HG03097 (cell line): ENCODE data around the gene CTF1.
"Not testable (repeated sequence)": the region's sequence is repeated elsewhere in the genome, so short reads cannot be mapped to it uniquely, and the experiment has no call there.

ENCODE experiments used
- ATAC-seq: cut with Tn5 transposase; IDR thresholded peaks from one replicate; pipeline ENCODE4 v1.9.1; 2021; ENCODE audit not compliant: unreplicated experiment, low FRiP score

The CTF1 gene

DNA sequence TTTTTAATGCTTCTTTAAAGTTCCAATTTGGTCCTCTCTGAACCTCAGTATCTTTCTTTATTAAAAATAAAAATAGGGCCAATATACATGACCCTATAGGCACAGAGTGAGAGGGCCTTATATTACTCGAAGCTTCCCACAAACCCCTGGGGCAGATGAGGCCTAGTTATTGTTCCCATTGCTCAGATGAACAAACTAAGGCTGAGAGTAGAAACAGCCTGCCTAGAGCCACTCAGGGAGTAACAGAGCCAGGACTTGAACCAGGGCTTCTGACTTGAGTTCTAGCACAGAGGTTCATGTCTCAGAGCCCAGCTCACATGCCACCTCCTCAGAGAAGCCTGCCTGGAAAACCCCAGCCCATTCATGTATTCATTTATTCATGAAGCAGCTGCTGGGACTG lies 10.3 kb upstream of the CTF1 start:
- ATAC-seq = no peak

DNA sequence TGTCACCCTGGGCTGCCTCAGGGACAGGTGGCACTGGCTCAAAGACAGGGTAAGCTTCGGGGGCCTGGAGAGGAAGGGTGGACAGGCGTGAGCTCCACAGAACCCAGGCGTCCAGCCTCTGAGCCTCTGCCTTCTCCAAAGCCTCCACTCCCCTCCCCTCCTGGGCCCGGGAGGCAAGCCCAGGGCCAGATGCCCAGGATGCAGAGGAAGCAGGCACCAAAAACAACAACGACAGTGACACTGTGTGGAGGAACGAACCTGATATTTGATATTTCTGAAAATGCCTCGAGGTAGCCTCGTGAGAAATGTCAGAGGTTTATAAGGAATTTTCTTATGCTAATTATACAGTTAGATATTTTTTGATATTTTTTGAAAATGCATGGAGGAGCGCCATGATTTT lies 8.5 kb upstream of the CTF1 start:
- ATAC-seq = no peak

DNA sequence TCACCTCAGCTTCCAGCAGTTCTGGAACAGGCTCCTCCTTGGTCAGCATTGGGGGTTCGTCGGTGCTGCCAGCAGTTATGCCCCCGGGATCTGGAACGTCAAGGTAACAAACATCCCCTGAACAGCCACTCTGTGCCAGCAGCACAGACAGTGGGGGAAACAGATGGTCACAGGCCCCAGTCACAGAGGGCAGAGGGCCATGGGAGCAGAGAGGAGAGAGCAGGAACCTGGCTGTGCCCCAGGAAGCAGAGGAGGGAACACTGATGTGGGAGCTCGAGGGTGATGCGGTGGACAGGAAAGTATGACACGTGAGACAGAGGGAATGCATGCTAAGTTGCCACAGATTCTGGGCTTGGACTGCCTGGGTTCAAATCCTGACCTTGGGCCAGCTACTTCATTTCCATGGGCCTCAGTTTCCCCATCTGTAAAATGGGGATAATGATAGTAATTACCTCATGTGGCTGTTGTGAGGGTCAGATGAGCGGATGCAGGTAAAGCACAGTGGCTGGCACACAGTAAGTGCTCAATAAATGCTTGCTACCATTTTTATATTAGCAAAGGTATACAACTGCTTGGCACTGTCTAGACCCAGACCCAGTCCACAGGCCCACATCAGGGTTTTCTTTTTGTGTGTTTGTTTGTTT lies 7.4 kb upstream of the CTF1 start:
- no peak for ATAC-seq

DNA sequence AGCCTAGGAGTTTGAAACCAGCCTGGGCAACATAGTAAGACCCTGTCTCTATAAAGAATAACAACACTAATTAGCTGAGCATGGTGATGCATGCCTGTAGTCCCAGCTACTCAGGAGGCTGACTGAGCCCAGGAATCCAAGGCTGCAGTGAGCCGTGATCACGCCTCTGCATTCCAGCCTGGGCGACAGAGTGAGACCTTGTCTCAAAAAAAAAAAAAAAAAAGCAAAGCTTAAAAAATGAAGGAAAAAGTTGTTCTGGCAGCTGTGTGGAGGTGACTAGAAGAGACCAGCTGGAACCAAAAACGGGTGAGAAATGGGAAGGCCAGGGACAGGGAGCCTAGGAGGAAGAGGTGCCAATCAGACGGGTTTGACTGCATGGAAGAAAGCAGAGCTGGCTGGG lies 6.7 kb upstream of the CTF1 start:
- no peak for ATAC-seq

DNA sequence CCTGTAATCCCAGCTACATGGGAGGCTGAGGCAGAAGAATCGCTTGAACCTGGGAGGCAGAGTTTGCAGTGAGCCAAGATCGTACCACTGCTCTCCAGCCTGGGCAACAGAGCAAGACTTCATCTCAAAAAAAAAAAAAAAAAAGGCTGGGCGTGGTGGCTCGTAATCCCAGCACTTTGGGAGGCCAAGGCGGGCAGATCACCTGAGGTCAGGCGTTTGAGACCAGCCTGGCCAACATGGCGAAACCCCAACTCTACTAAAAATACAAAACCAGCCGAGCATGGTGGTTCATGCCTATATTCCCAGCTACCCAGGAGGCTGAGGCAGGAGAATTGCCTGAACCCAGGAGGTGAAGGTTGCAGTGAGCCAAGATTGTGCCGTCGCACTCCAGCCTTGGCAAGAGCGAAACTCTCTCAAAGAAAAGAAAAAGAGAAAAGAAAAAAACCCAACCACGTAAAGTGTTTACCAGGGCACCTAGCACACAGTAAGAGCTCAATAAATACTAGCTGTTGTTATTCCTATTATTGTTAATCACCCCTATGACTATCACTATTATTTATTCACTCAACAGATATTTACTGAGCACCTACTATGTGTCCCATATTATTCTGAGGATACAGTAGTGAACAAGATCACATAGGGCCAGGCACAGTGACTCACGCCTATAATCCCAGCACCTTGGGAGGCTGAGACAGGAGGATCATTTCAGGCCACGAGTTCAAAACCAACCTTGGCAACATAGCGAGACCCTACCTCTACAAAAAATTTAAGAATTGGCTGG lies 5.2 kb upstream of the CTF1 start:
- not testable (repeated sequence) for ATAC-seq

DNA sequence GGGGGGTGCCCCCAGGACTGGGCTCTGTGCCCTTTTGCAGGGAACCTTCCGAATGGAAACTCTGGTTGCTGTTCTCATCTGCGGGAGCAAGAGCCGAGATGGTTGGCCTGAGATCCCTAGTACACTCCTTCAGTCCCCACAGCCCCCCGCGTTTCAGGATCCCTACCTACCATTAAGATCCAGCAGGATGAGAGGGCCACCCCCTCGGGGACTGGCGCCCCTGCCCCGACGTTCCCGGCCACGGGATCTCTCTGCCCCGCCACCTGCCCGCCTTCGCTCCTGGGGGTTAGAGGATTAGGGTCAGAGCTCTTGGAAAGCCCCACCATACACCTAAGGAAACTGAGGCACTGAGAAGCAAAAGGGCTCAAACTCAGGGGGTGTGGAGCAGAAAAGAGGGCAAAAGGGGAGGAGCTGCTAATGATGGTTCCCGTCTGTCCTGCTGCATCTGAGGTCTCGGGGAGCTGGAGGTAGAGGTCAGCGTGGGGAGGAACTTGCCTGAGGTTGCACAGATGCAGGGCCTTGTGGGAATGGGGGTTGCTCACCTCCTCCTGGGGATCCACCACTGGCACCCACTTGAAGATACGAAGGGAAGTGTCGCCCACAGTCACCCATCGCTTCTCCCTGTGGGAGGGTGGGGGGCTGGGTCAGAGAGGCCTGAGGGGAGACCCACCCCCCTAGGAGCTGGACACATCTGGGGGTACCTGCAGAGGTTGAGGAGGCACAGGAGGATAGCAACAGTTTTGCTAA lies 3.6 kb upstream of the CTF1 start:
- no peak for ATAC-seq

DNA sequence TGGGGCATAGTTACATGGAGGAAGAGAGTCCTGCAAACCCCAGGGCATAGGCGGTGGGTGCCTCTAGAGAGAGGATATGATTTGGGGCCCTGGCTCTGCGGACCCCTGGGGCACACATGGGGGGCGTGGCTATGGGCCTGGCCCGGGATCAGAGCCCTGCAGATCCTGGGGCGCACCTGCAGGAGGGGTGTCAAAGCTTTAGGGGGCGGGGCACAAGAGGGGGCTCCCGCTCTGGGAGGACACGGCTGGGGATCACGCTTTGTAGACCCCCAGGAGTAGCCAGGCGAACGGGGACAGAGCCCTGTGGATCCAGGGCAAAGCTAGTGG lies 3.0 kb upstream of the CTF1 start:
- no peak for ATAC-seq

DNA sequence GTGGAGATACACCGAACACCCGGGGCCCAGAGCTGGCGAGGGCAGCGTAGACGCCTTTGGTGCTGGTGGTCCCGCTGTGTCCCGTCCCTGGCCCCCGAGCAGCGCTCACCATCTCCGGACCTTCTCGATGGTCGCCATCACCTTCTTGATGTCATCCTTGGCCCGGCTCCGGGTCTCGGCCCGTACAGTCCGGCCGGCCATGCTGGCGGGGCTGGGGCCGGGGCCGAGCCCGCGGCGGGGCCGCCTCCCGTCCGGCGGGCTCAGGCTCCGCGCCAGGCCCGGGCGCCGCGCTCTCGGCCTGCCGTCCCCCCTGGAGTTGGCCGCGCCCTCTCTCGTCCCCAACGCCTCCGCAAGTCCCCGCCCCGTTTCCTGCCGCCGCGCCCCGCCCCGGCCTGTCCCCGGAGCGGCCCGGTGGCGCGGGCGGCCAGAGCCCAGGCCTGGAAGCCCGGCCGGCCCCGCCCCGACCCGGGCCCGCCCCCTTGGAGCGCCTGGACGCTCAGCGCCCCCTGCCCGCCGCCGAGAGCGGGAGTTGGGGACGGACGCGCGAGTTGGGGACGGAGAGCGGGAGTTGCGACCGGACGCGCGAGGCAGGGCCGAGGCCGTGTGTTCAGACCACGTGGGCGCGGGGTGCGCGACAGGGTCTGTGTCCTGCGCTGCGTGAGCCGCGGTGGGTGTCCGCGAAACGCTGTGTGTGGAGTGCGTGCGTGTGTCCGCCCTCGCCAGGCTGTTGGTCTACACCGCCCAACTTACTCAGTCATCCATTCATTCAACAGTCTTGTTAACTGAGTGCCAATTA lies 2.5 kb upstream of the CTF1 start, which contains the start of gene BCL7C:
BCL7C (minus strand) TSS at position 334 of the 796 bp plus-strand sequence; CDS start at position 201, 133 bp downstream.
- peak; percentile 63 for ATAC-seq

DNA sequence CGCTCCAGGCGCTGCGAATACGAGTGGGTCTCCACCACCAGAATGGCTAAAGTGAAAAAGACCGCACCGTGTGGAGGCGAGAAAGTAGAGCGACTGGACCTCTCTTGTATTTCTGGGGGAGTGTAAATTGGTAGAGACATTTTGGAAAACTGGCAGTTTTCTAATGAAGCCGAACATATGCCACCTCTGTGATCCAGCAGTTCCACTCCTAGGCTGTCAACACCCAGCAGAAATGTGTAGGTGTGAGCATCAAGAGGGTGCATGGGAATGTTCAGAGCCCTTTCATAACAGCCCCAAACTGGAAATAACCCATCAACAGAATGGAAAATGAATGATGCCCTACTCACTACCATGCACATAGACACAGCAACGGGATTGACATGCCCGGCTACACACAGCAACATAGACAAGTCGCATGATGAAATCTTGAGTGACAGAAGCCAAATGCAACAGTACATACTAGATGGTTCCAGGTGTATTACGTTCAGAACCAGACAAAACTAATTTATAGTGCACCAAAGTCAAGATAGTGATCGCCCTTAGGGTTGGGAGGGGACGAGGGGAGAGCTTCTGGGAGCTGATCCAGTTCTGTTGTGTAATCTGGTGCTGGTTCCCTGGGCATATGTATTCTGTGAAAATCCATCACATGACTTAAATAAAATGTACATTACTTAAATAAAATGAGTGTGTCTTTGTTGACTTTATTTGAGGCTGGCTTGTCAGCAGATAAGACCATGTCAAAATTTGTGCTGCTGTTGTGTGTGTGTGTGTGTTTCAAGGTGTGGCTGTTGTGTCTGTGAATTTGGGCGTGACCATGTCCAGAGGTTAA lies 1.7 kb upstream of the CTF1 start:
- ATAC-seq = no peak

DNA sequence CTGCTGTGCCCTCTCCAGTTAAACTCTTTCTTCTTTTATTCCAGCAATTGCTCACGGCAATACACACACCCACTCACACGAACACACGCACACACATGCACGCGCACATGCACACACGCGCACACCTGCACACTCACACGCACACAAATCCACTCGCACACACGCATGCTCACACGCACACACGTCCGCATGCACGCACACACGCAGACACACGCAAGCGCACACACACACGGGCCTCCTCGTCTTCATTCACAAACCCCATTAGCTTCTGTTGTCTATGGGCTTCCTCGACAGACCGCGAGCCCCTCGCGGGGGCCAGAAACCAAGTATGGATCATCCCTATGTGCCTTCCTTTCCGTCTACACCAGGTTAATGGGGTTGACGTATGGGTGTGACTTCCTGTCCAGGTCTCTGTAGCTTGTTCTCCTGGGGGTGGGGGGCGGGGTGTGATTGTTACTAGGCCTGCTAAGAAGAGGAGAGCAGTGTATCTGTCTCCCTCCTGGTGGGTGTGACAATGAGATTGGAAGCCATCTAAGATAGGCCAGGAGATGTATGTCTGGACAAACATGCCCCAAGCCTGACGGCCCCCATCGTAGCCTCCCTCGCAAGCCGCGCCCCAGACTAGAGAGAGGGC lies 670 bp upstream of the CTF1 start:
- ATAC-seq = no peak

DNA sequence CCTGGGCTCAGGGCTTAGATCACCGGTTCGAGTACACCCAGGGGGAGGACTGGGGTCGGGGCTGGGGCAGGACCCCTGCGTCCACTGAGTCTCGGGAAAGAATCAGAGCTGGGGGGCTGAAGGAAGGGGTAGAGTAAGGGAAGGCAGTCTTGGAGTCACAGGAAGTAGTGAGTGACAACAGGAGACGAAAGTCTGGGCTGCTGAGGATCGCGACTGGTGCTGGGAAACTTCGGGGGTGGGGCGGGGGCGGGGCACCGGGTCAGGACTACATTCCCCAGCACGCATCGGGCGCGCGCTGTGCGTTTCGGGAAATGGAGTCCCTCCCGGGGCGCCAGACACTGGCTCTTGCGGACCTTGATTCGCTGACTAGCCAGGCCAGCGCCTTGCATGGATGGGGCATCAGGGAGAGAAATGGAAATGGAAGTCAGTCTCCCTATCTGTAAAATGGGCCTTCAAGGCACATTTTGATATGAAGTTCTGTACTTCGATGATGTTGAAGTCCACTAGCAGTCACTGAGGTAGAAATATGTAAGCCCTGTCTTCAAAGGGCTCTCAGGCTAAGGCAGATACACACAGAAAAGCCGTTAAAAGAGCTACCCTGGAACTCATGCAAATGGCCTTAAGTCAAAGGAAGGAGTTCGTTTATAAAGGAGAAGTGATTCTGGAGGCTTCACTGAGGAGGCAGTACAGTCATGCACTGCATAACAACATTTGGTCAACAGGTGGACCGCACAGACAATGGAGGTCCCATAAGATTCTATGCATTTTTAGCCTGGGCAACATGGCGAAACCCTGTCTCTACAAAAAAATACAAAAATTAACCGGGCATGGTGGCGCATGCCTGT lies 697 bp downstream of the CTF1 start:
- ATAC-seq = no peak

DNA sequence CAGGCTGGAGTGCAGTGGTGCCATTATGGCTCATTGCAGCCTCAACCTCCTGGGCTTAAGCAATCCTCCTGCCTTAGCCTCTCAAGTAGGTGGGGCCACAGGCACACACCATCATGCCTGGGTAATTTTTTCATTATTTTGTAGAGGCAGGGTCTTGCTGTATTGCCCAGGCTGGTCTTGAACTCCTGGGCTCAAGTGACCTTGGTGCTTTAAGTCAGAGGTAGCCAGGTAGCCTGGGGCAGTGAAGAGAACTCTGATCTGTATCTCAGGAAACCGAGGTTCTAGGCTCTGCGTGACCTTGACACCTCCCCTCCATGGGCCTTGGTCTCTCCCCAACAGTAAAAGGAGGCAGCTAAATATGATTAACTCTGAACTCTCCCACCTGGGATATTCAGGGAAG lies 3.4 kb downstream of the CTF1 start:
- ATAC-seq = no peak

DNA sequence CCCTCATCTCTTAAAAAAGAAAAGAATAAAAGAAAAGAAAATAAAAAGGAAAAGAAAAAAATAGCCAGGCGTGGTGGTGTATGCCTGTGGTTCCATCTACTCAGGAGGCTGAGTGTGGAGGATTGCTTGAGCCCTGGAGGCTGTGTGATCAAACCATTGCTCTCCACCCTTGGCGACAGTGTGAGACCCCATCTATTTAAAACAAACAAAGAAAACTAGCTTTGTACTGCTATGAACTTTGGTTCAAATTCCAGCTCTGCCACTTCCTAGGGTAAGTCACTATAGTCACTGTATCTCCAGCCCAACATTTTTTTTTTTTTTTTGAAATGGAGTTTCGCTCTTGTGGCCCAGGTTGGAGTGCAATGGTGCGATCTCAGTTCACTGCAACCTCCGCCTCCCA lies 4.2 kb downstream of the CTF1 start:
- no peak for ATAC-seq

DNA sequence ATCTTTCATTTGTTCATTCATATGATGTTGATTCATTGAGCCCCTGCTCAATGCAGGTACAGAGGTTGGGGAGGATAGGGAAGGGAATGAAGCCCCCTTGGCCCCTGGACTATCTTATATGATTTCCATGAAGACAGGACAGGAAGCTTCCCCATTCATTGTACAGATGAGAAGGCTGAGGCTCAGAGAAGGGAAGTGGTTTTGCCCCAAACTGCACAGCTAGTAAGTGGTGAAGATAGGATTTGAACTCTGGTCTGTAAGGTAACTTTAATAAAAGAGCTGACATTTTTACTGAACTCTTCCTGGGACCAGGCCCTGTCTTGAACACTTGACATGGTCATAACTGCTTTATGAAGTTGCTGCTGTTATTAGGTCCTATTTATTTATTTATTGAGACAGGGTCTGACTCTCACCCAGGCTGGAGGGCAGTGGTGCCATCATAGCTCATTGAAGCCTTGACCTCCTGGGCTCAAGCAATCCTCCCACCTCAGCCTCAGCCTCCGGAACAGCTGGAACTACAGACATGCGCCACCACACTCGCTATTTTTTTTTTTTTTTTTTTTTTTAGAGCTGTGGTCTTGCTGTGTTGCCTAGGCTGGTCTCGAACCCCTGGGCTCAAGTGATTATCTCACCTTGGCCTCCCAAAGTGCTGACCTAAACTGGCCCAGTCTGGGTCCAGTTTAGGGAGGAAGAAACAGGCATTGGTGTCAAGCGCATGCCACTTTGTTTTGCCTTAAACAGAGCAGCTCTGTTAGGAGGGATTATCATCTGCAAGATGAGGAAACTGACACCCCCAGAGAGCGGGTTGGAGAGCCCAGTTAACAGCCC lies 5.0 kb downstream of the CTF1 start:
- no peak for ATAC-seq

DNA sequence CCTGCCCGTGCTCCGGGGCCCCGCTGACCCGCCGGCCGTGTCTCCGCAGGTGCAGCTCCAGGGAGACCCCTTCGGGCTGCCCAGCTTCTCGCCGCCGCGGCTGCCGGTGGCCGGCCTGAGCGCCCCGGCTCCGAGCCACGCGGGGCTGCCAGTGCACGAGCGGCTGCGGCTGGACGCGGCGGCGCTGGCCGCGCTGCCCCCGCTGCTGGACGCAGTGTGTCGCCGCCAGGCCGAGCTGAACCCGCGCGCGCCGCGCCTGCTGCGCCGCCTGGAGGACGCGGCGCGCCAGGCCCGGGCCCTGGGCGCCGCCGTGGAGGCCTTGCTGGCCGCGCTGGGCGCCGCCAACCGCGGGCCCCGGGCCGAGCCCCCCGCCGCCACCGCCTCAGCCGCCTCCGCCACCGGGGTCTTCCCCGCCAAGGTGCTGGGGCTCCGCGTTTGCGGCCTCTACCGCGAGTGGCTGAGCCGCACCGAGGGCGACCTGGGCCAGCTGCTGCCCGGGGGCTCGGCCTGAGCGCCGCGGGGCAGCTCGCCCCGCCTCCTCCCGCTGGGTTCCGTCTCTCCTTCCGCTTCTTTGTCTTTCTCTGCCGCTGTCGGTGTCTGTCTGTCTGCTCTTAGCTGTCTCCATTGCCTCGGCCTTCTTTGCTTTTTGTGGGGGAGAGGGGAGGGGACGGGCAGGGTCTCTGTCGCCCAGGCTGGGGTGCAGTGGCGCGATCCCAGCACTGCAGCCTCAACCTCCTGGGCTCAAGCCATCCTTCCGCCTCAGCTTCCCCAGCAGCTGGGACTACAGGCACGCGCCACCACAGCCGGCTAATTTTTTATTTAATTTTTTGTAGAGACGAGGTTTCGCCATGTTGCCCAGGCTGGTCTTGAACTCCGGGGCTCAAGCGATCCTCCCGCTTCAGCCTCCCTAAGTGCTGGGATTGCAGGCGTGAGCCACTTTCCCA lies 5.9 kb downstream of the CTF1 start:
- ATAC-seq = no peak

DNA sequence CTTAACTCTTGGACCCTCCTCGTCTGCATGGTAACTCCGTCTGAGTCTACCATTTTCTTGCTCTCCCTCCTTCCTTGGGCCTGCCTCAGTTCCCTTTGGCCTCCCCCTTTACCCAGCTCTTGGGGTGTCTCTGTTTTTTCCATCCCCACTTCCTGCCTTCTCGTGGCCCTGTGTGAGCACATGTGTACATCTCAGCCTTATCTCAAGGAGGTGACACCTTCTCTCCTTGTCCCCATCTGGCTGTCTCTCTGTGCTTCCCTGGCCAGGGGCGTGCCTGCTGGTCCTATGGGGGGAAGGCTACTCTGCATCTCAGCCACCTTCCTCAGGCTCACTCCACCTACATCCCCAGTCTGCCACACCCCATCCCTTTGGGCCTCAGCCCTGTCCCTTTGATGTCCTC lies 6.6 kb downstream of the CTF1 start:
- no peak for ATAC-seq

DNA sequence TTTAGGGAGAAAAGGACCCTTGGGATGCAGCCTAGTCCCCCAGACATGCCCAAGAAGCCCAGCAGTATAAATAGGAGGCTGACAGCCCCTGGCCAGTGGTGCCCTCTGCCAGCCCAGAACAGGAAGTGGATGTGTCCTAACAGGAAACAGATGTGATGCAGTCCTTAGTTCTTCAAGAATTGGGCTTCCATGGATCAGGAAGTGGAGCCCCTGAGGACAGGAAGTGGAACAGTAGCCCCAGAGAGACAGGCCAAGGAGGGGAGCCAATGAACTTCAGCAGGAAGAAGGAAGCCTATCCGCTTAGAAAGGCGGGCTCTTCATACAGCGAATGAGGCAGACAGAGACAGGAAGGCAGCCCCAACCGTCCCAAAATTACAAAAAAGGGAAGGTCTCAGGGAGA lies 7.2 kb downstream of the CTF1 start:
- no peak for ATAC-seq
